Stimulated activated CD4-positive, alpha-beta T cell treated with anti-CD3 and anti-CD28 coated beads, Interleukin-4, amount 100 ng/mL, for 1 hour (primary cell): ENCODE results near the gene ENPP7.

ENCODE experiments used
- DNase-seq: peaks from one replicate; pipeline ENCODE4 v3.0.0-alpha.2; 2020

The ENPP7 gene

GRCh38 chr17:79704691-79705090 is 26.1 kb upstream of the ENPP7 start:
- DNase-seq = no peak

GRCh38 chr17:79705674-79706073 is 25.1 kb upstream of the ENPP7 start:
- DNase-seq = no peak

DNA sequence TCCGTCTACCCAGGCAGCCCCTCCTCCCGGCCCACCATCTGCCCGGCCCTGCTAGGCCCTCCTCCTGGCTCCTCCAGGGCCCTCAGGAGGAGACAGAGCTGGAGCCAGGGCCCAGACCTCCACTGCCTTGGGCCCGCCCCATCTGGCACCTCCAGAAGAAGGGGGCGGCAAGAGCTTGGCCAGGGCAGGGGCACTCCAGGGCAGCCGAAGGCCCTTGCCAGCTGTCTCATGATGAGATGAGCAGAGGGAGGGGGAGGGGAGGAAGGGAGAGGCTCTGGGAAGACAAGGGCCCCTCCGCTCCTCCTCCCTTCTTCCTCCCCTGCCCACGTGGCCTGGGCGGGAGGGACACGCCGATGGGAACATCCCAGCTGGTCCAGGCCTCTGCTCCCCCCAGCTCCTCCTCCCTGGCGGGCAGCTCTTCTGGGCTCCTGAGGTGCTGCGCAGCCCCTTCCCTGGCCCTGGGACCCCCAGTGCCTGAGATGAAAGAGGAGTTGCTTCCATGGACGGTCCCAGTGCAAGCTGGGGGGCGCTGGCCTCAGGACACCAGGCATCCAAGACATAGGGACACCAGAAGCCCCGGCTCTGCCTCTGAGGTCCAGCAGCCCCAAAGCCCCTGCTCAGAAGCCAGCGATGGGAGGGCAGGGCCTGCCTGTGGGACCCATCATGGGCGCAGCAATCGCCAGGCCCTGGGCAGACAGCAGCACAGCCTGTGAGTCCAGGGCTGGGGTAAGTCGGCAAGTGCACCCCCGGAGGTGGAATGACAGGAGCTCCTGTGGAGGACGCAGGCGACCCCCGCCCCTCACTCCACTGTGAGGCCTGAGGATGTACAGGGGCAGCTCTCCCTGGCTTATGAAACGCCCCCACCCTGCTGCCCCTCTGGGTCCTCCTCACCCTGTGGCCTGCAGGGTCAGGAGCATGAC is 23.6 kb upstream of the ENPP7 start:
- DNase-seq = no peak

DNA sequence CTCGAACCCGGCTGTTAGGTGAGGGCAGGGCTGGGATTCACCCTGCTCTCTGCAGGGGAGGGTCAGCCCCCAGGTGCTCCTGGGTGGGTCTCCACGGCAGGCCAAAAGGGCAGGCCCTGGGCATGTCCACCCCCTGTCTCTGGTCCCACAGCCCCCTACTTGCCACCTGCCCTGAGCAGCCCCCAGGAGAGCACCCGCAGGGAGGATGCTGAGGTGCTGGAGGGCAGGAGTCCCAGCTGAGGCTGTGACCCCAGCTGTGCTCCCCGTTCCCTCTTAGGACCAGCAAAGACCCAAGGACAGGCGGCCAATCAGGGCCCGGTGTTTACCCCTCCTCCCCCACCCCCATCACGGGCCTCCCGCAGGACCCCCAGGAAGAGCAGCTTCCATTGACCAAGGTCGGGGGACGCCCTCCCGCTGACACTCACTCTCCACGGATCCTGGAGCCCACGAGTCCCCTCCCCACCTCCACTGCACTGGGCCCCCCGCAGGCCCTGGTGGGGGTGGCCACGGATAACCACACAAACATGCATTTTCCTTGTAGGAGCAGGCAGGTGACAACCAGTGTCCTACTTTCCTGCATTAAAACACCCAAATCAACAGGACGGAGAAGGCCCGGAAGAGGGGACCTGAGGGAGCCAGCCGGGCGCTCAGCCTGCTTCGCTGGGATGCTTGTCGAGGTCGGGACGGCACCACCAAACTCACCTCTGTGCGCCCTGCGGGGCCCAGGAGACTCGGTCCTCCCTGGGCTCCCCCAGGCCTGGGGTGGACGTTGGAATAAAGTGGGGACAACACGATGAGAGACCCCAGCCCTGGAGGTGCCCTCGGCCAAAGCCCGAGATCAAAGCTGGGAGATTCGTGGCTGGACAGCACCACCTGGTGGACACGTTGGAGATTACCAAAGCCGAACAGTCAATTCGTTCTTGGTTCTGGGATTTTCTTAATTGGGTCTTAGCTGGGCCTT is 22.5 kb upstream of the ENPP7 start:
- DNase-seq = peak; percentile 60

DNA sequence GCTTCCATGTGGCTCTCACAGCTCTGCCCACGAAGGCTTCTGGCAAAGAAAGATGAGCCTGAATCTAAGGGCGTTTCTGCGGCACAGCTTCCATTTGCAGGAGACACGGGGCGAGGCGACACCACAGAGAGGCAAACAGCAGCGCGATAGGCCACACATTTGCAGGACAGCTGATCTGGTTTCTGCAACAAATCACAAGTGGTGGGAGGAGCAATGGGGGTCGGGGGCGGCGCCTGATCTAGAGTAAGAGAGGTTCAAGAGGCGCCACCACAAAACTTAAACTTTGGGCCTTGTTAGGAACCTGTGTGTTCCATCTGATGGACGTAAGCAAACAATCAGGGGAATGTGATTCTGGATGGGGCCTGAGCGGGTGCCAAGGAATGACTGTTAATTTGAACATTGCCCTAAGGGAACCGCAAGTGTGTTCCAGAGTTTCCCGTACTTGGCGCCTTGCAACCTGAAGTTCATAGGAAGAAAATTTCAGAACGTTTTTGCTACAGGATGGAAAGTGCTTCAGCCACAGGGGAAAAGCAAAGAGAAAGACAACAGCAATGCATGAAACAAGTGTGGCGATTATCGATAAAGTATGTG is 18.9 kb upstream of the ENPP7 start:
- no peak for DNase-seq

DNA sequence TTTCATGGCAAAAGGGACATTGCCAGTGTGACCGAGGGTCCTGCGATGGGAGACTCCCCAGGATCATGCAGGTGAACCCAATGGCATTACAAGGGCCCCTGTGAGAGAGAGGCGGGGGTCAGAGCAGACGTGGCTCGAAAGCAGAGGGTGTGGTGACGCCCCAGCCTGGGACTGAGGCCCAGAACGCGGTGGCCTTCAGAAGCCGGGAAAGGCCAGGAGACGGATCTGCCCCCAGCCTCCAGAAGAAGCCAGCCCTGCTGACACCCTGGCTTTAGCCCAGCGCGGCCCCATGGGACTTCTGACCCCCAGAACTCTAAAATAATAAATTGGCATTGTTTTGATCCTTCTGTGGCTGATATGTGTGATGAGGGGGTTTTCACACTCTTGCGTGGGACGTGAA is 17.4 kb upstream of the ENPP7 start:
- DNase-seq = no peak

DNA sequence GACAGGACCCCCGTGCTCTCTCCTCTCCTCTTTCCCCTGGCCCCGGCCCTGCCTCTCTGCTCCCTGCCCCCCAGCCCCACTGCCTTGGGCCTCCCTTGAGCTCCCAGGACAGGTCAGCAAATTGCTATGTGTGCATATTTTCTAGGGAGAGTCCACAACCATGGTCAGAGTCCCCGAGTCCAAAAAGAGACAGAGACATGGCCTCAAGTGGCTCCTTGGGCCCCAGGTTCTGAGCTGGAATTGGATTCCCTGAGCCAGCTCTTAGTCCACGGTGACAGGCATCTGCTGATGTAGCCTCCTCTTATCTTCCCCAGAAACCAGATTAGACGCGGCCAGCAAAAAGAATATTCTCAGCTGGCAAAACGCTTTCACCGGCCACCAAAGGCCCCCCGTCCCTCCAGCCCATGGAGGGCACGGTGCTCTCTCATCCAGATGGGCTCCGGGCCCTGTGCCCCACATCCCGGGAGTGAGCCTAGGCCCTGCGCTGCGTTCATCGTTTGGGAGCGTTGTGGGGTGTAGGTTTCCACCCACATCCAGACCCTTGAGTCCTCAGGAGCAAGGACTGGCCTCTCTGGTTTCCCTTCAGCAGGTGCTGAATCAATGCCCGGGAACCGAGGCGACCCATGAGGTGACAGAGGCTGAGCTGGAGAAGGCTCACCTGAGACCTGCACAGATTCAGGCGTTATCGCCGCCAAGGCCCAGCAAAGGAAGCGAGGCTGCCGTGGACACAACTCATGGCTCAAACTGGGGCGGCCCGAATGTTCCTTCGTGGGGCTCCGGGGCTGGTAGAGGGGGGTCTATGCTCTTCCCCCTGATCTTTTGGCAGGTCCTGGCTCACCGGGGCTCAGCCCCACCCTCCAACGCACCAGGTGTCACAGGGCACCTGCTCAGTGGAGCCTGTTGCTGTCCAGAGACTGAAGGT is 16.3 kb upstream of the ENPP7 start:
- no peak for DNase-seq

- no peak for DNase-seq
Measured at GRCh38 chr17:79715098-79715942, 15.4 kb upstream of the ENPP7 start.

DNA sequence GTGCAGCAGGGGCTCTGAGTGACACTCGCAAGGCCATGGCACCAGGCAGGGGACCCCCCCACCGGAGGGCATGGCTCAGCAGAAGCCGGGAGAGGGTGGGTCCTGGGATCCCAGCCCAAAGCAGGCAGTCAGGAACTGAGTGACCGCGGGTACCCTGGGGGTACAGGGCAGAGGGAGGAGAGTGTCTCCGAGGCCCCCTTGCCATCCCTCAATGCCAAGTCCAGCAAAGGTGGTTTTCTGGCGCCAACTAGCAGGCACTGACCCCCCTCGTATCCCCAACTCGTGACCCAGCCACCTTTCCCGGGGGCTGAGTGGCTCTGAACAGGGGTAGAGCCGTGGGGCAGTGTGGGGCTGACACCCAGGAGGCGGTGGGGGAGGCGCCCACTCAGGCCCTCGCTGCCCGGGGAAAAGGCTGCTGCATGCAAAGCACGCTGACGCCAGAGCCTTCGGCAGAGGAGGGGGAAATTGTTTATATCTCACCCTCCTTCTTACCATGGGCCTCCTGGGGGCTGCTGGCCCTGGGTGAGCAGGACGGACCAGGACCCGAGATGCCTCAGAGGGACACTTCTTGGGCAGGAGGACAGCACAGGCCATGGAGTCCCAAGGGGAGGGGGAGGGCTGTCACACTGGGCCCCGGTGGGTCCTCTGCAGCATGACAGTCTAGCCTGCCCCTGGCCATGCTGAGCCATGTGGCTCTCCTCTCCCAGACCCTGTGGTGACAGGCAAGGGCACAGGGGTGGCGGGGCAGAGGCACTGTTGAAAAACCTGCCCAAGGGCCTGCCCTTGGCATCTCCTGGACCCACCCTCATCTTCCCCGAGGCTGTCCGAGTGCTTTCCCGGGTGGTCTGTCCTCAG is 14.6 kb upstream of the ENPP7 start:
- DNase-seq = no peak

DNA sequence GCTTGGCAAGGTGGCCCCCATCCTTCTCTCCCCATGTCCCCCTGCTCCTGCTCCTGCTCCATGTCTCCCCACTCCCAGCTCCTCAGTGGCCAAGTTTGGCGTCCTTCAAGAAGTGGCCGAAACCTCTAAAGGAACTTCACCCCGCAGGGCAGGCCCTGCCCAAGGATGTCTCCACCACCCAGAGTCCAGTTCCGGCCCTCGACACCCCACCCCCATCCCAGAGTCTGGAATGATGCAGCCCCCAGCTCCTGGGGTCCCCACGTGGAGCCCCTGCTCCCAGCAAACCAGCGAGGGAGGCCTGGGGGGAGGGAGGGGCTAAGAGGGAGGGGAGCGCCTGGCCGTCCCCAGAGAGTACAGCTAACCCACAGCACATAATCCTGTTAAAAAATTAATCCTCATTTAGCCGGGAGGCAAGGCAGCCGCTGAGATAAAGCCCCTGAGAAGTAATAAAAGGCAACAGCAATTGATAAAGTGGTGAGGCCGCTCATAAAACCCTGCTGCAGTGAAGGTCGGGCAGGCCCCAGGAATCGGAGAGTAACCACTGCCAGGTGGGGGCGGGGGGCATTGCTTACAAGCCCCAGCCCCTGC is 9.9 kb upstream of the ENPP7 start:
- DNase-seq = no peak

- DNase-seq = no peak
Measured at GRCh38 chr17:79721993-79722671, 8.6 kb upstream of the ENPP7 start.

DNA sequence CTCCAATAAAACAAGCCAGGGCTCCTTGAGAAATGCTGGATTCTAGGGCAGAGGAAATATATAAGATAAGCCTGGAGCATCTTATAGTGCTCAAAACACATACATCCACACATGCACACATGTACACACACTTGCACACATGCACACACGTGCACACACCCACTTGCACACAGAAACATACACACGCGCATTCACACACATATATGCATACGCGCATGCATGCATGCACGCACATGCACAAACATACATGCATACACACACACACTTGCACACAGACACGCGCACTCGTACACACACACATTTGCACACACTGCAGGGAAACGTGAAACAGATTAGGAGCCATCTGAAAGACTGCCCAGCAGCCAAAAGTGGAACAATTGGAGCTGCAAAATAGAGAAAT is 8.0 kb upstream of the ENPP7 start:
- DNase-seq = no peak

GRCh38 chr17:79728169-79728907 is 2.4 kb upstream of the ENPP7 start:
- DNase-seq = peak; percentile 77

- DNase-seq = no peak
Measured at GRCh38 chr17:79728908-79729471, 1.8 kb upstream of the ENPP7 start.

DNA sequence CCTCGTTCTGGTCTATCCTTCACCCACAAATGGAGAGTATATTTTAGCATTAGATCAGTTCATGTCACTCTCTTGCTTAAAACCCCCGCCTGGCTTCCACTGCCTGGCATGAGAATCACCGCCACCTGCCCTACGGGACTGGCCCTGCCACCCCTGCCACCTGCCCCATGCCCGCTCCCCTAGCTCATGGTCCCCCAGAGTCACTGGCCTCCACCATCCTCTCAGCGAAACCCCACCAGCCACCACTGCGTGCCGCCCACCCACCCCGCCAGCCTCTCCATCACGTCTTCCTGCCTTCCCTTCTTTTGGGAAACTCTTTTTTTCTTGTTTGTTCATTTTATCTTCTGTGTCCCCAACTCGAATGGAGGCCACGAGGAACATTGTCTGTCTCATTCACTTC is 982 bp upstream of the ENPP7 start:
- DNase-seq = no peak

- DNase-seq = no peak
Measured at GRCh38 chr17:79730437-79730768, 340 bp upstream of the ENPP7 start.

- no peak for DNase-seq
Measured at GRCh38 chr17:79732254-79732653, 1.5 kb downstream of the ENPP7 start.
